ENCODE measurements around the gene LRRC17. TPM values are rescaled to one million over a fixed set of nuclear protein-coding genes. Genes with fewer than 3 reads are reported as not detected.

LRRC17 gene
- total RNA-seq = 27.0 TPM

GRCh38 chr7:102912742-102913141 lies at the start of gene LRRC17:
TSS of gene LRRC17 (plus strand) at chr7:102913000. CDS start at chr7:102933914, 20,914 bp downstream.
- no peak for DNase-seq

GRCh38 chr7:102864958-102865357 lies 47.8 kb upstream of the LRRC17 start:
- DNase-seq = no peak

GRCh38 chr7:102866535-102867215 lies 46.1 kb upstream of the LRRC17 start:
- no peak for DNase-seq

- no peak for DNase-seq
These were observed 43.6 kb upstream of the LRRC17 start for GRCh38 chr7:102869195-102869594.

GRCh38 chr7:102872460-102872859 lies 40.3 kb upstream of the LRRC17 start:
- DNase-seq = no peak

GRCh38 chr7:102873470-102874165 lies 39.2 kb upstream of the LRRC17 start:
- DNase-seq = no peak

- no peak for DNase-seq
These were observed 38.5 kb upstream of the LRRC17 start for GRCh38 chr7:102874166-102874829.

- DNase-seq = no peak
These were observed 37.8 kb upstream of the LRRC17 start for GRCh38 chr7:102874966-102875365.

GRCh38 chr7:102875700-102876295 lies 37.0 kb upstream of the LRRC17 start:
- no peak for DNase-seq

- DNase-seq = no peak
These were observed 29.5 kb upstream of the LRRC17 start for GRCh38 chr7:102883098-102883860.

- no peak for DNase-seq
These were observed 24.1 kb upstream of the LRRC17 start for GRCh38 chr7:102888561-102889233.

GRCh38 chr7:102889851-102890250 lies 22.9 kb upstream of the LRRC17 start:
- DNase-seq = no peak

GRCh38 chr7:102890292-102890970 lies 22.4 kb upstream of the LRRC17 start:
- peak; percentile 5 for DNase-seq

GRCh38 chr7:102890971-102891692 lies 21.7 kb upstream of the LRRC17 start:
- DNase-seq = no peak

GRCh38 chr7:102891693-102892261 lies 21.0 kb upstream of the LRRC17 start:
- peak; percentile 36 for DNase-seq

- no peak for DNase-seq
These were observed 20.0 kb upstream of the LRRC17 start for GRCh38 chr7:102892631-102893278.

GRCh38 chr7:102895602-102896001 lies 17.2 kb upstream of the LRRC17 start:
- no peak for DNase-seq

- no peak for DNase-seq
These were observed 16.2 kb upstream of the LRRC17 start for GRCh38 chr7:102896585-102896984.

- DNase-seq = no peak
These were observed 15.6 kb upstream of the LRRC17 start for GRCh38 chr7:102897211-102897631.

All from occipital lobe (tissue), 2 donors.